ENCODE results near the gene XPO6.

DNA sequence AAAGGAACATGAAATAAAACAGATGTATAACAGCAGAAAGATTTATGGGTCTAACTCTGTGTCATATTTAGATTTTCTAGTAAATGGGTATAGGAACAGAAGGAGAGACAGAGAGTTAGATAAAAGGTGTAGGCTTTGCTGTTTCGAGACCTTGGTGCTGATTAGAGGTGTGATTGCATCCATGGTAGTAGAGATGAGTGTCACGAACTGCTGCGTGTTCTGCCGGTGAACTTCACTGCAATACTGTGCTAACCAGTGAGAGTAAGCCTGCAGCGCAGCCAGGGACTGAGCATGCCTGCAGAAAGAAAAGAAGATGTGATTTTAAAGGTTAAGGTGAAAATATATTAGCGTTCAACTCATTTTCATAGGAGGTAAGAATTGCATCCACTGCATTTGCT, 94.6 kb downstream of the XPO6 start:
- TF ChIP-seq, protein P1, sequence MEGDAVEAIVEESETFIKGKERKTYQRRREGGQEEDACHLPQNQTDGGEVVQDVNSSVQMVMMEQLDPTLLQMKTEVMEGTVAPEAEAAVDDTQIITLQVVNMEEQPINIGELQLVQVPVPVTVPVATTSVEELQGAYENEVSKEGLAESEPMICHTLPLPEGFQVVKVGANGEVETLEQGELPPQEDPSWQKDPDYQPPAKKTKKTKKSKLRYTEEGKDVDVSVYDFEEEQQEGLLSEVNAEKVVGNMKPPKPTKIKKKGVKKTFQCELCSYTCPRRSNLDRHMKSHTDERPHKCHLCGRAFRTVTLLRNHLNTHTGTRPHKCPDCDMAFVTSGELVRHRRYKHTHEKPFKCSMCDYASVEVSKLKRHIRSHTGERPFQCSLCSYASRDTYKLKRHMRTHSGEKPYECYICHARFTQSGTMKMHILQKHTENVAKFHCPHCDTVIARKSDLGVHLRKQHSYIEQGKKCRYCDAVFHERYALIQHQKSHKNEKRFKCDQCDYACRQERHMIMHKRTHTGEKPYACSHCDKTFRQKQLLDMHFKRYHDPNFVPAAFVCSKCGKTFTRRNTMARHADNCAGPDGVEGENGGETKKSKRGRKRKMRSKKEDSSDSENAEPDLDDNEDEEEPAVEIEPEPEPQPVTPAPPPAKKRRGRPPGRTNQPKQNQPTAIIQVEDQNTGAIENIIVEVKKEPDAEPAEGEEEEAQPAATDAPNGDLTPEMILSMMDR (conservative IDR thresholded peaks at IDR 0.05; ENCODE audit: low read length) = no peak
- TF ChIP-seq EZH2phosphoT487 (IDR thresholded peaks at IDR 0.05; ENCODE audit: borderline replicate concordance, low read depth, low read length) = no peak
